PFSK-1 (cell line): ENCODE data around the gene ZSWIM6.

Experiments used
- POLR2AphosphoS5 ChIP-seq: IDR thresholded peaks from 2 replicates; pipeline ENCODE4 v1.6.1; 2012; ENCODE audit warnings: low read depth, mild to moderate bottlenecking, control low read depth, low read length, moderate library complexity
- TAF1 ChIP-seq: IDR thresholded peaks from 2 replicates; pipeline ENCODE4 v1.6.1; 2012; ENCODE audit warnings: low read length, control low read depth, borderline replicate concordance; ENCODE audit not compliant: insufficient read depth
- TF ChIP-seq, protein P1 (sequence below), 2 experiments: IDR thresholded peaks; 2 replicates each; pipeline versions ENCODE4 v1.6.1 to v1.8.0; 2011 to 2012; ENCODE audit warnings: low read depth in 2 of 2, low read length in 2 of 2, control low read depth in 1 of 2, inconsistent platforms in 1 of 2, mild to moderate bottlenecking in 1 of 2, moderate library complexity in 1 of 2; ENCODE audit not compliant: insufficient read depth in 1 of 2

DNA sequence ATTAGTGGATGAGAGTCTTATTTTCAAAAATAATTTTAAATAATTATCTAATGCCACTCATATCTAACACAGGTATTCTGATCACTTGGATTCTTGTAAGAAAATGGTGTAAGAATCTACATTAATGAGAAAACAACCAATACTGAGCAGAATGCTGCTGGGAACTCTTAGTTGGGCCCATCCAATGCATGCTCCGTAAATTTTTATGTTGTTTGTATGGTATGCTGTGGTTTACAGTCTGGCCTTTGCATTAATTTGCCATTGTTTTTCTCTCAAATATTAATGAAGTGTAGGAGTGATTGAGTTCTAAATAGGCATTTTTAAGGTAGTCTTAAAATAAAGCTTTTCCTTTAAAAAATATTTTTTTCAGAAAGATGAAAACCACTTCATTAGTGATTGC, 133.4 kb downstream of the ZSWIM6 start:
- TF ChIP-seq, protein P1, sequence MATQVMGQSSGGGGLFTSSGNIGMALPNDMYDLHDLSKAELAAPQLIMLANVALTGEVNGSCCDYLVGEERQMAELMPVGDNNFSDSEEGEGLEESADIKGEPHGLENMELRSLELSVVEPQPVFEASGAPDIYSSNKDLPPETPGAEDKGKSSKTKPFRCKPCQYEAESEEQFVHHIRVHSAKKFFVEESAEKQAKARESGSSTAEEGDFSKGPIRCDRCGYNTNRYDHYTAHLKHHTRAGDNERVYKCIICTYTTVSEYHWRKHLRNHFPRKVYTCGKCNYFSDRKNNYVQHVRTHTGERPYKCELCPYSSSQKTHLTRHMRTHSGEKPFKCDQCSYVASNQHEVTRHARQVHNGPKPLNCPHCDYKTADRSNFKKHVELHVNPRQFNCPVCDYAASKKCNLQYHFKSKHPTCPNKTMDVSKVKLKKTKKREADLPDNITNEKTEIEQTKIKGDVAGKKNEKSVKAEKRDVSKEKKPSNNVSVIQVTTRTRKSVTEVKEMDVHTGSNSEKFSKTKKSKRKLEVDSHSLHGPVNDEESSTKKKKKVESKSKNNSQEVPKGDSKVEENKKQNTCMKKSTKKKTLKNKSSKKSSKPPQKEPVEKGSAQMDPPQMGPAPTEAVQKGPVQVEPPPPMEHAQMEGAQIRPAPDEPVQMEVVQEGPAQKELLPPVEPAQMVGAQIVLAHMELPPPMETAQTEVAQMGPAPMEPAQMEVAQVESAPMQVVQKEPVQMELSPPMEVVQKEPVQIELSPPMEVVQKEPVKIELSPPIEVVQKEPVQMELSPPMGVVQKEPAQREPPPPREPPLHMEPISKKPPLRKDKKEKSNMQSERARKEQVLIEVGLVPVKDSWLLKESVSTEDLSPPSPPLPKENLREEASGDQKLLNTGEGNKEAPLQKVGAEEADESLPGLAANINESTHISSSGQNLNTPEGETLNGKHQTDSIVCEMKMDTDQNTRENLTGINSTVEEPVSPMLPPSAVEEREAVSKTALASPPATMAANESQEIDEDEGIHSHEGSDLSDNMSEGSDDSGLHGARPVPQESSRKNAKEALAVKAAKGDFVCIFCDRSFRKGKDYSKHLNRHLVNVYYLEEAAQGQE (IDR thresholded peaks at IDR 0.05; ENCODE audit: insufficient read depth in 1 of 2, low read depth in 2 of 2, low read length in 2 of 2) = no peak
- TF ChIP-seq TAF1 (no peak), POLR2AphosphoS5 (no peak)
